ENCODE measurements around the gene PARD3B. TPM values are rescaled to one million over a fixed set of nuclear protein-coding genes. Genes with fewer than 3 reads are reported as not detected.

Gene PARD3B
- total RNA-seq, 1 experiment from 2014 or later: 7.6 TPM

DNA sequence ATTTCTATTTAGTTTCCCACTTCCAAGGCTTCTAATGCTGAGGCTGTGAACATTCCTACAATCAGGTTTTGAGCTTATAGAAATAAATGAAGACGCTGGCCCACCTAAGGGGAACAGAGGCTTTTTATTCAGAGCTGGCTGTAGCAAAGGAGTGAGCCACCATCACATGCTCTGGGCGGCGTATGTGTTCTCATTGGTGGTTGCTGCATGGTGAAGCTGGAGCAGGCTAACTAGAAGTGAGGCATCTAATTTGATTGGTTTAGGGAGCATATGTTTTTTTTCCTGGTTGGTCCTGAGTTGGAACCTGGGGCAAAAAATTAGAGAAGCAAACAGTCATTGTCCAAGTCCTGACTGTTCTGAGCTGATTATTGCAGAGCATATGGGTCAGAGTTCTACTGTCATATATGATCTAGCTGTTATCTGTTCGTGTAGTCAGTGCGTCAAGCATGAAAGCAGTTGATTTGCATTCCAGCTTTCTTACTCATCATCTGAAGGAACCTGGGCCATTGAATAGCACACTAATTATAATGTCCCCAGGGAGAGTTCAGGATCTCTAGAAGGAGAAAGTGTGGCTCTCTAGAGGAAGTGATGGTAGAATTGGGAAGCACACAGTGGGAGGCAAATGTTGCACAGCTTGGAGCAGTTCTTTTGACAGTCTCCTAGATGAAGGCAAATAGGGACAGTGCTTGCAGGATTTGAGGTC is 279.6 kb downstream of the PARD3B start:
- Histone ChIP-seq H3K79me2 (ENCODE audit: low read depth) (no peaks in the 10 kb centered on the region), H3K9me3 (ENCODE audit: insufficient read depth, low read depth) (no peaks in the 10 kb centered on the region), H3K4me2 (no peak overlapping the region), H4K20me1 (ENCODE audit: insufficient read depth) (no peaks in the 10 kb centered on the region), H3K27ac (no peak overlapping the region), H3K9me2 (ENCODE audit: insufficient read depth) (no peaks in the 10 kb centered on the region), H3K36me3 (ENCODE audit: low read depth) (no peaks in the 10 kb centered on the region), H3K4me3 (no peak overlapping the region), H2AFZ (no peak overlapping the region), H3F3A (ENCODE audit: insufficient read depth, low read depth) (no peaks in the 10 kb centered on the region), H3K4me1 (replicated peaks; ENCODE audit: insufficient read depth) (no peaks in the 10 kb centered on the region), H3K27me3 (ENCODE audit: insufficient read depth, low read depth) (no peaks in the 10 kb centered on the region)
- CTCF ChIA-PET: no interaction called here
- POLR2A ChIA-PET (ENCODE audit: unreplicated experiment): no interaction called here
- intact Hi-C loops (cut with micrococcal nuclease; ENCODE audit: unreplicated experiment): no loop called here
- DNase-seq: peak; percentile 9 to 56
- no TSS peak for BruUV-seq (replicated peaks)
- TF ChIP-seq, protein P1, sequence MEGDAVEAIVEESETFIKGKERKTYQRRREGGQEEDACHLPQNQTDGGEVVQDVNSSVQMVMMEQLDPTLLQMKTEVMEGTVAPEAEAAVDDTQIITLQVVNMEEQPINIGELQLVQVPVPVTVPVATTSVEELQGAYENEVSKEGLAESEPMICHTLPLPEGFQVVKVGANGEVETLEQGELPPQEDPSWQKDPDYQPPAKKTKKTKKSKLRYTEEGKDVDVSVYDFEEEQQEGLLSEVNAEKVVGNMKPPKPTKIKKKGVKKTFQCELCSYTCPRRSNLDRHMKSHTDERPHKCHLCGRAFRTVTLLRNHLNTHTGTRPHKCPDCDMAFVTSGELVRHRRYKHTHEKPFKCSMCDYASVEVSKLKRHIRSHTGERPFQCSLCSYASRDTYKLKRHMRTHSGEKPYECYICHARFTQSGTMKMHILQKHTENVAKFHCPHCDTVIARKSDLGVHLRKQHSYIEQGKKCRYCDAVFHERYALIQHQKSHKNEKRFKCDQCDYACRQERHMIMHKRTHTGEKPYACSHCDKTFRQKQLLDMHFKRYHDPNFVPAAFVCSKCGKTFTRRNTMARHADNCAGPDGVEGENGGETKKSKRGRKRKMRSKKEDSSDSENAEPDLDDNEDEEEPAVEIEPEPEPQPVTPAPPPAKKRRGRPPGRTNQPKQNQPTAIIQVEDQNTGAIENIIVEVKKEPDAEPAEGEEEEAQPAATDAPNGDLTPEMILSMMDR (conservative IDR thresholded peaks at IDR 0.05): no peak
- TF ChIP-seq EZH2 (IDR thresholded peaks at IDR 0.05; ENCODE audit: low read depth): no peak

DNA sequence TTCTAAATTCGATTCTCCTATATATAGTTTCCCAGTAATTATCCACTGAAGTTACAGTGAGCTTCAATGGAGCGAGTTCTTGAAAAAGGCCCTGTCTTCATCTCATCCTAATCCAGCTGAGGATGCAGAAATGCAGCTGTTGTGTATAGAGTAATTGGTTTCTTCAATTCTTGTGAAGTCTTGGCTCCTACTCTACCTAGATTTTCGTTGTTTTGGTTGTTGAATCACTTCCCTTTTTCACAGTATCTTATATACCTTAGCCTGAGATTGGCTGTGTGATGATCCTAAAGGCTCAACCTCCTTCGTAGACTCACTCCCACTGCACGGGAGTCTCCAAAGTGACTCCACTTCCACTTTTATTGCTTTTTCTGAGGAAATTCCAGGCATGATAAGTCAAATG is 280.4 kb downstream of the PARD3B start:
- no peaks in the 10 kb centered on the region for H3K9me3 ChIP-seq (ENCODE audit: insufficient read depth, low read depth)
- BruUV-seq (replicated peaks): no TSS peak
- no peaks in the 10 kb centered on the region for H3K4me1 ChIP-seq (replicated peaks; ENCODE audit: insufficient read depth)
- no peak overlapping the region for H3K27ac ChIP-seq
- H2AFZ ChIP-seq: no peak overlapping the region
- H3K27me3 ChIP-seq (ENCODE audit: insufficient read depth, low read depth): no peaks in the 10 kb centered on the region
- CTCF ChIA-PET: no interaction called here
- intact Hi-C loops (cut with micrococcal nuclease; ENCODE audit: unreplicated experiment): no loop called here
- POLR2A ChIA-PET (ENCODE audit: unreplicated experiment): no interaction called here
- H3K4me2 ChIP-seq: no peak overlapping the region
- TF ChIP-seq EZH2 (IDR thresholded peaks at IDR 0.05; ENCODE audit: low read depth): no peak
- TF ChIP-seq, protein P1 (conservative IDR thresholded peaks at IDR 0.05): no peak
- H3K4me3 ChIP-seq: no peak overlapping the region
- no peaks in the 10 kb centered on the region for H4K20me1 ChIP-seq (ENCODE audit: insufficient read depth)
- no peaks in the 10 kb centered on the region for H3F3A ChIP-seq (ENCODE audit: insufficient read depth, low read depth)
- no peaks in the 10 kb centered on the region for H3K36me3 ChIP-seq (ENCODE audit: low read depth)
- no peaks in the 10 kb centered on the region for H3K9me2 ChIP-seq (ENCODE audit: insufficient read depth)
- no peaks in the 10 kb centered on the region for H3K79me2 ChIP-seq (ENCODE audit: low read depth)
- no peak for DNase-seq

DNA sequence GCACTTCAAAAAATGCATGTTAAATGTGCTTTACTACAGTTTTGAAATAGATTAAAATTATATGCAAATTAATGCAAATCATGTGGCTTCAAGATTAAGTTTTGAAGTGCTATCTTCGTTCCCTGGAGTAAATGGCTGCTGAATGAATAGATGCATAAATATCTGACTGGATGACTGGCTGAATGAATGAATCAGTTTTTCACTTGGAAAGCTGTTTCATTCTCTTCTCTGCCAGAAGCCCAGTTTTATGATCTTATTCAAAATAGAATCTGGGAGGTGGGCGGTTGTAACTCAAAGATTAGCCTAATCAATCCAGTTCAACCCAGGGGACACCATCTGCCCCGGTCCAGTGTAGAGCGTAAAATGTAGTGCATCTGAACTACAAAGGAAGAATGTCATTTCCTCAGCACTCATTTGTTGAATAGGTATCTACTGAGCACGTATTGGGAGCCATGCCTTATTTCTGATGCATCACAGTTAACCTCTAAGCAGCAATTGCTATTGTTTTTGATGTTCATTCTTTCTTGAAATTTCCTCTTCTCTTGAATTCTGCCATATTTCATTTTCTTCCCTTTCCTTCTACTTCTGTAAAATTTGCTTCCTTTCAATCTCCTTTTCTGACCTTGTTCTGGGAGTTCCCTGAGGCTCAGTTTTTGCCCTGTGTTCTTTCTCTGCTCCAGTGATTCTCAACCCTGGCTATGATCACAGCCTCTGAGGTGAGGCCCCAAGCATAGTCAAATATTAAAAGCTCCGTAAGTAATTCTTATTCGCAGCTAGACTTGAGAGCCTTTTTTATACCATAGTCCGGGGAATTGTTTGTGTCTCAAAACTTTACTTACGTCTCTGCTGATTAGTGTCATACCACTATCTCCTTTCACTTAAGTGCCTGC is 282.7 kb downstream of the PARD3B start:
- H3K9me2 ChIP-seq (ENCODE audit: insufficient read depth): no peaks in the 10 kb centered on the region
- CTCF ChIA-PET: no interaction called here
- no peaks in the 10 kb centered on the region for H3K4me1 ChIP-seq (replicated peaks; ENCODE audit: insufficient read depth)
- no peak for DNase-seq
- no peaks in the 10 kb centered on the region for H3K9me3 ChIP-seq (ENCODE audit: insufficient read depth, low read depth)
- H4K20me1 ChIP-seq (ENCODE audit: insufficient read depth): no peaks in the 10 kb centered on the region
- POLR2A ChIA-PET (ENCODE audit: unreplicated experiment): no interaction called here
- H3K36me3 ChIP-seq (ENCODE audit: low read depth): no peaks in the 10 kb centered on the region
- H3F3A ChIP-seq (ENCODE audit: insufficient read depth, low read depth): no peaks in the 10 kb centered on the region
- H3K4me2 ChIP-seq: no peak overlapping the region
- intact Hi-C loops (cut with micrococcal nuclease; ENCODE audit: unreplicated experiment): no loop called here
- no peak overlapping the region for H2AFZ ChIP-seq
- H3K27ac ChIP-seq: no peak overlapping the region
- no peaks in the 10 kb centered on the region for H3K79me2 ChIP-seq (ENCODE audit: low read depth)
- H3K4me3 ChIP-seq: no peak overlapping the region
- TF ChIP-seq, protein P1 (conservative IDR thresholded peaks at IDR 0.05): no peak
- no peak for TF ChIP-seq EZH2 (IDR thresholded peaks at IDR 0.05; ENCODE audit: low read depth)
- BruUV-seq (replicated peaks): no TSS peak
- no peaks in the 10 kb centered on the region for H3K27me3 ChIP-seq (ENCODE audit: insufficient read depth, low read depth)

Measured in PC-9 (cell line).